Keratinocyte (primary cell): ENCODE data around the gene FGFR2. TPM values are rescaled to one million over a fixed set of nuclear protein-coding genes. Genes with fewer than 3 reads are reported as not detected.

Source experiments
- DNase-seq: peaks from one replicate; pipeline ENCODE4 v3.0.0-alpha.2; 2011; ENCODE audit warnings: low read depth, missing footprints, low spot score
- FAIRE-seq: peaks from 2 replicates; lab custom pipeline; 2011; peaks lifted over from hg19 to GRCh38; lab: Jason Lieb, UNC
- H2AFZ ChIP-seq: 2 replicates; pipeline ENCODE4 v1.6.0; 2012; ENCODE audit warnings: low read length, control low read depth, inconsistent platforms; ENCODE audit not compliant: control insufficient read depth
- H3K27ac ChIP-seq: 2 replicates; pipeline ENCODE4 v1.5.1; 2011; ENCODE audit warnings: low read length; ENCODE audit not compliant: control insufficient read depth, insufficient read depth
- H3K27me3 ChIP-seq: 3 replicates; pipeline ENCODE4 v1.6.0; 2011; ENCODE audit warnings: low read length; ENCODE audit not compliant: control insufficient read depth, insufficient read depth; ENCODE audit errors: extremely low read depth
- H3K36me3 ChIP-seq, 2 experiments: 2 replicates in 1 of 2; 3 replicates in 1 of 2; pipeline ENCODE4 v1.5.1; 2011; ENCODE audit warnings: low read length in 2 of 2, mild to moderate bottlenecking in 1 of 2; ENCODE audit not compliant: control insufficient read depth in 2 of 2, insufficient read depth in 2 of 2; ENCODE audit errors: extremely low read depth in 1 of 2
- H3K4me1 ChIP-seq: 3 replicates; pipeline ENCODE4 v1.5.1; 2011; ENCODE audit warnings: low read length; ENCODE audit not compliant: control insufficient read depth, insufficient read depth; ENCODE audit errors: extremely low read depth
- H3K4me2 ChIP-seq: 3 replicates; pipeline ENCODE4 v1.6.0; 2011; ENCODE audit warnings: low read depth, low read length; ENCODE audit not compliant: control insufficient read depth, insufficient read depth; ENCODE audit errors: extremely low read depth
- H3K4me3 ChIP-seq, 3 experiments: fragments of 200-600 bp in 1 of 3; sonication (generic) in 1 of 3; 2 replicates in 2 of 3; 3 replicates in 1 of 3; pipeline ENCODE4 v1.5.1; 2011 to 2016; ENCODE audit warnings: low read length in 3 of 3, mild to moderate bottlenecking in 3 of 3, control low read depth in 2 of 3, inconsistent platforms in 1 of 3, low read depth in 1 of 3, mixed read lengths in 1 of 3, mixed run types in 1 of 3, moderate library complexity in 1 of 3; ENCODE audit not compliant: control insufficient read depth in 2 of 3, insufficient read depth in 2 of 3; ENCODE audit errors: extremely low read depth in 1 of 3
- H3K79me2 ChIP-seq: 2 replicates; pipeline ENCODE4 v1.6.0; 2012; ENCODE audit warnings: low read length; ENCODE audit not compliant: control insufficient read depth, insufficient read depth
- H3K9ac ChIP-seq: 3 replicates; pipeline ENCODE4 v1.6.0; 2011; ENCODE audit warnings: low read length; ENCODE audit not compliant: control insufficient read depth, insufficient read depth; ENCODE audit errors: extremely low read depth
- H3K9me1 ChIP-seq: 3 replicates; pipeline ENCODE4 v1.6.0; 2011; ENCODE audit warnings: low read length; ENCODE audit not compliant: control insufficient read depth, insufficient read depth; ENCODE audit errors: extremely low read depth
- H3K9me3 ChIP-seq: 2 replicates; pipeline ENCODE4 v1.5.1; 2012; ENCODE audit warnings: low read depth, low read length; ENCODE audit not compliant: control insufficient read depth
- H4K20me1 ChIP-seq: 3 replicates; pipeline ENCODE4 v1.6.0; 2011; ENCODE audit warnings: low read length; ENCODE audit not compliant: control insufficient read depth, insufficient read depth; ENCODE audit errors: extremely low read depth
- CTCF ChIP-seq, 3 experiments: IDR thresholded peaks in 1 of 3; conservative IDR thresholded peaks in 1 of 3; optimal IDR thresholded peaks in 1 of 3; 2 replicates in 2 of 3; 3 replicates in 1 of 3; pipeline versions ENCODE3 to v1.5.1; 2011; ENCODE audit warnings: low read length in 3 of 3, mild to moderate bottlenecking in 3 of 3, moderate library complexity in 2 of 3, control low read depth in 1 of 3, inconsistent platforms in 1 of 3; ENCODE audit not compliant: insufficient read depth in 2 of 3; ENCODE audit errors: extremely low read depth in 1 of 3
- EZH2 ChIP-seq: IDR thresholded peaks from one replicate; pipeline ENCODE4 v1.6.1; 2012; ENCODE audit warnings: inconsistent platforms, mild to moderate bottlenecking, low read length, moderate library complexity
- dilution Hi-C: fragments of 300-500 bp; cut with MboI; formaldehyde crosslinking; loops from one replicate; pipeline ENCODE4 v1.7.0; 2020; ENCODE audit warnings: low sequenced_read_pairs; ENCODE audit not compliant: extremely low pct_ligation_motif_present
- polyA plus RNA-seq, 5 experiments: library from polyadenylated mRNA; depleted of rRNA in 3 of 5; stranded (reverse) in 3 of 5; stranded (forward) in 1 of 5; unstranded in 1 of 5; fragments of >200 nt; gene quantifications; 1 replicate in 1 of 5; 2 replicates in 3 of 5; 3 replicates in 1 of 5; pipeline versions ENCODE4 v1.2.1 to v1.2.3, GENCODE V29; 2011 to 2012; ENCODE audit warnings: missing spikeins in 2 of 5, low read depth in 1 of 5, low replicate concordance in 1 of 5

Gene FGFR2
- polyA plus RNA-seq, 1 donor (not counting 4 experiments of a cell fraction or from before 2014, with no cell fraction given), result 20.6 TPM

- no peaks in the 10 kb centered on the region for H3K27me3 ChIP-seq
- no peaks in the 10 kb centered on the region for H4K20me1 ChIP-seq
- FAIRE-seq, result no peak
- no peaks in the 10 kb centered on the region for H3K4me1 ChIP-seq
- dilution Hi-C loops, result no loop called here
- H3K27ac ChIP-seq, result no peak overlapping the region
- no peaks in the 10 kb centered on the region for H3K9me3 ChIP-seq
- DNase-seq, result no peak
- H3K9ac ChIP-seq, result no peak overlapping the region
- no peaks in the 10 kb centered on the region for H3K9me1 ChIP-seq
- no peak overlapping the region for H3K4me3 ChIP-seq
- peaks cover 11 to 19% of the 10 kb centered on the region in 2 experiments for H3K36me3 ChIP-seq
- TF ChIP-seq EZH2 (no peak), CTCF (optimal IDR thresholded peaks at IDR 0.05 in 1 of 3, IDR thresholded peaks at IDR 0.05 in 1 of 3, conservative IDR thresholded peaks at IDR 0.05 in 1 of 3; ENCODE audit: extremely low read depth in 1 of 3, insufficient read depth in 2 of 3, low read length in 3 of 3) (no peak)
- no peaks in the 10 kb centered on the region for H3K79me2 ChIP-seq
- no peak overlapping the region for H3K4me2 ChIP-seq
- H2AFZ ChIP-seq, result no peak overlapping the region
Measured at GRCh38 chr10:121485436-121486139, 112.7 kb downstream of the FGFR2 start.

DNA sequence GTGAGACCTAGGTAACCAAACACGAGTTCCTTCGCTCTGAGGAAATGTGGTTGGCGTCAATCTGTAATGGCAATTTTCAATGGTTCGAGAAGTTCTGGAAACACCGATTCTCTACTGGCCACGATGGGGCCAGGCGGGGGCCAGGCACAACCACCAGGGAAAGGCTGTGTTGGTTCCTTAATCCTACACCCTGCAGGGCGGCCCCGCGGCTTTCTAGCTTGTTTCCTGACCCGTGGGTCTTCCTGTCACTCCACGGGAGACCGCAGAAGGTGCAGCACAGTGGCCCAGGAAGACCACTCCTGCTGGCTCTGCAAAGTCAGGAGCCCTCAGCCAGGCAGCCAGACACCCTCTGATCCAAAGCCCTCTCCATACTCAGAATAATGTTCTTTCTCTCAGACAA, 113.4 kb downstream of the FGFR2 start:
- dilution Hi-C loops, result no loop called here
- Histone ChIP-seq H3K36me3 (peaks cover 11 to 20% of the 10 kb centered on the region in 2 experiments), H3K4me3 (no peak overlapping the region), H3K9me3 (no peaks in the 10 kb centered on the region), H3K4me1 (no peaks in the 10 kb centered on the region), H3K27me3 (no peaks in the 10 kb centered on the region), H3K9me1 (no peaks in the 10 kb centered on the region), H3K27ac (no peak overlapping the region), H3K9ac (no peak overlapping the region), H4K20me1 (no peaks in the 10 kb centered on the region), H2AFZ (no peak overlapping the region), H3K4me2 (no peak overlapping the region), H3K79me2 (no peaks in the 10 kb centered on the region)
- TF ChIP-seq CTCF (optimal IDR thresholded peaks at IDR 0.05 in 1 of 3, IDR thresholded peaks at IDR 0.05 in 1 of 3, conservative IDR thresholded peaks at IDR 0.05 in 1 of 3; ENCODE audit: extremely low read depth in 1 of 3, insufficient read depth in 2 of 3, low read length in 3 of 3) (no peak), EZH2 (no peak)
- no peak for FAIRE-seq
- no peak for DNase-seq
